Liver (tissue), 9 donors: Measurements from ENCODE around the gene PIK3R6. TPM values are rescaled to one million over a fixed set of nuclear protein-coding genes. Genes with fewer than 3 reads are reported as not detected.

Experiments
- DNase-seq: peaks from one replicate; pipeline ENCODE4 v3.0.0-alpha.2; 2017; ENCODE audit warnings: low spot score
- H3K27ac ChIP-seq, 2 donors: one replicate each; pipeline ENCODE4 v1.7.0; 2013; ENCODE audit warnings: inconsistent platforms in 2 of 2, low read length in 2 of 2, control low read depth in 1 of 2, low read depth in 1 of 2, mild to moderate bottlenecking in 1 of 2
- H3K27me3 ChIP-seq, 4 donors: one replicate each; pipeline versions ENCODE4 v1.6.1 to v1.7.0; 2013; ENCODE audit warnings: low read length in 3 of 4, inconsistent platforms in 1 of 4, mild to moderate bottlenecking in 1 of 4, moderate library complexity in 1 of 4; ENCODE audit not compliant: control insufficient read depth in 4 of 4, insufficient read depth in 4 of 4
- H3K36me3 ChIP-seq, 4 donors: one replicate each; pipeline versions ENCODE4 v1.6.1 to v1.7.0; 2013; ENCODE audit warnings: low read length in 3 of 4, mild to moderate bottlenecking in 3 of 4, low read depth in 1 of 4, moderate library complexity in 1 of 4; ENCODE audit not compliant: control insufficient read depth in 4 of 4, insufficient read depth in 3 of 4
- H3K4me1 ChIP-seq, 4 donors: one replicate each; pipeline versions ENCODE4 v1.6.1 to v1.7.0; 2013; ENCODE audit warnings: low read length in 3 of 4, mild to moderate bottlenecking in 3 of 4, moderate library complexity in 1 of 4; ENCODE audit not compliant: control insufficient read depth in 4 of 4, insufficient read depth in 4 of 4
- H3K4me3 ChIP-seq, 3 donors: one replicate each; pipeline versions ENCODE4 v1.6.1 to v1.7.0; 2013; ENCODE audit warnings: low read length in 3 of 3, control low read depth in 1 of 3, low read depth in 1 of 3, mild to moderate bottlenecking in 1 of 3
- H3K9ac ChIP-seq, 2 donors: one replicate each; pipeline ENCODE4 v1.7.0; 2013; ENCODE audit warnings: low read length in 2 of 2, mild to moderate bottlenecking in 2 of 2, moderate library complexity in 2 of 2, control low read depth in 1 of 2, low read depth in 1 of 2
- H3K9me3 ChIP-seq, 4 donors: one replicate each; pipeline versions ENCODE4 v1.6.1 to v1.7.0; 2013; ENCODE audit warnings: low read length in 3 of 4; ENCODE audit not compliant: control insufficient read depth in 4 of 4
- EGR1 ChIP-seq, 2 donors: IDR thresholded peaks; 2 replicates each; pipeline ENCODE4 v1.6.1; 2016 to 2018; ENCODE audit warnings: antibody characterized with exemption in 2 of 2, low read depth in 2 of 2
- FOXA1 ChIP-seq: IDR thresholded peaks from 2 replicates; pipeline ENCODE4 v1.6.1; 2016; ENCODE audit warnings: antibody characterized with exemption
- FOXA2 ChIP-seq: IDR thresholded peaks from 2 replicates; pipeline ENCODE4 v1.6.1; 2016; ENCODE audit warnings: antibody characterized with exemption
- HNF4A ChIP-seq, 2 donors: conservative IDR thresholded peaks; 2 replicates each; pipeline ENCODE4 v1.6.1; 2016; ENCODE audit warnings: antibody characterized with exemption in 2 of 2, mild to moderate bottlenecking in 2 of 2
- HNF4G ChIP-seq: IDR thresholded peaks from 2 replicates; pipeline ENCODE4 v1.6.1; 2016; ENCODE audit warnings: antibody characterized with exemption
- JUND ChIP-seq, 2 donors: IDR thresholded peaks; 2 replicates each; pipeline ENCODE4 v1.6.1; 2016; ENCODE audit warnings: antibody characterized with exemption in 2 of 2
- NR2F2 ChIP-seq: IDR thresholded peaks from 2 replicates; pipeline ENCODE4 v1.6.1; 2016; ENCODE audit warnings: antibody characterized with exemption
- RAD21 ChIP-seq, 2 donors: IDR thresholded peaks; 2 replicates each; pipeline ENCODE4 v1.6.1; 2016; ENCODE audit warnings: antibody characterized with exemption in 2 of 2, mild to moderate bottlenecking in 2 of 2
- RXRA ChIP-seq, 2 donors: IDR thresholded peaks; 2 replicates each; pipeline ENCODE4 v1.6.1; 2017 to 2018; ENCODE audit warnings: antibody characterized with exemption in 2 of 2, mild to moderate bottlenecking in 1 of 2
- SP1 ChIP-seq: IDR thresholded peaks from 2 replicates; pipeline ENCODE4 v1.6.1; 2018; ENCODE audit warnings: antibody characterized with exemption, mild to moderate bottlenecking
- TAF1 ChIP-seq: conservative IDR thresholded peaks from 2 replicates; pipeline ENCODE4 v1.6.1; 2016; ENCODE audit warnings: antibody characterized with exemption, mild to moderate bottlenecking
- YY1 ChIP-seq: IDR thresholded peaks from 2 replicates; pipeline ENCODE4 v1.6.1; 2016; ENCODE audit warnings: antibody characterized with exemption, mild to moderate bottlenecking
- WGBS: extraction: QIAGEN DNeasy Blood & Tissue Kit; methylation state at CpG from one replicate; pipeline ENCODE4 v1.1.7; 2013; 5-methylcytosine and 5-hydroxymethylcytosine counted together
- polyA plus RNA-seq, 2 donors: library from polyadenylated mRNA; stranded (reverse) in 1 of 2; unstranded in 1 of 2; fragments of 200-250 nt in 1 of 2; fragments of >200 nt in 1 of 2; fragmentation: Nextera tagmentation in 1 of 2; extraction: Ambion mirVana in 1 of 2; gene quantifications; one replicate each; pipeline versions ENCODE4 v1.2.1 to v1.2.3, GENCODE V29; 2013 to 2015
- total RNA-seq, 2 donors: library from RNA; depleted of rRNA; stranded (reverse); fragments of >200 nt; gene quantifications; one replicate each; pipeline ENCODE4 v1.2.3, GENCODE V29; 2014
- TF ChIP-seq, protein P1 (sequence below): IDR thresholded peaks from 2 replicates; pipeline ENCODE4 v1.6.1; 2016; ENCODE audit warnings: antibody characterized with exemption
- TF ChIP-seq, protein P2 (sequence below): IDR thresholded peaks from 2 replicates; pipeline ENCODE4 v1.6.1; 2016; ENCODE audit warnings: antibody characterized with exemption, mild to moderate bottlenecking
- TF ChIP-seq, protein P3 (sequence below): IDR thresholded peaks from 2 replicates; pipeline ENCODE4 v1.6.1; 2016; ENCODE audit warnings: antibody characterized with exemption
- TF ChIP-seq, protein P4 (sequence below): IDR thresholded peaks from 2 replicates; pipeline ENCODE4 v1.6.1; 2016; ENCODE audit warnings: antibody characterized with exemption
- TF ChIP-seq, protein P5 (sequence below): fragments of 150-350 bp; IDR thresholded peaks from 2 replicates; pipeline ENCODE4 v1.5.1; 2017; ENCODE audit warnings: improper control_type of control experiment, low read depth, low read length; ENCODE audit not compliant: missing input control
- donor health status: healthy.
- donor health status: healthy.
- donor health status: healthy.
- donor health status: healthy.
- donor health status: healthy.

PIK3R6 gene
- total and polyA plus RNA-seq, 4 donors: 0.15 to 0.37 (median 0.18) TPM

DNA sequence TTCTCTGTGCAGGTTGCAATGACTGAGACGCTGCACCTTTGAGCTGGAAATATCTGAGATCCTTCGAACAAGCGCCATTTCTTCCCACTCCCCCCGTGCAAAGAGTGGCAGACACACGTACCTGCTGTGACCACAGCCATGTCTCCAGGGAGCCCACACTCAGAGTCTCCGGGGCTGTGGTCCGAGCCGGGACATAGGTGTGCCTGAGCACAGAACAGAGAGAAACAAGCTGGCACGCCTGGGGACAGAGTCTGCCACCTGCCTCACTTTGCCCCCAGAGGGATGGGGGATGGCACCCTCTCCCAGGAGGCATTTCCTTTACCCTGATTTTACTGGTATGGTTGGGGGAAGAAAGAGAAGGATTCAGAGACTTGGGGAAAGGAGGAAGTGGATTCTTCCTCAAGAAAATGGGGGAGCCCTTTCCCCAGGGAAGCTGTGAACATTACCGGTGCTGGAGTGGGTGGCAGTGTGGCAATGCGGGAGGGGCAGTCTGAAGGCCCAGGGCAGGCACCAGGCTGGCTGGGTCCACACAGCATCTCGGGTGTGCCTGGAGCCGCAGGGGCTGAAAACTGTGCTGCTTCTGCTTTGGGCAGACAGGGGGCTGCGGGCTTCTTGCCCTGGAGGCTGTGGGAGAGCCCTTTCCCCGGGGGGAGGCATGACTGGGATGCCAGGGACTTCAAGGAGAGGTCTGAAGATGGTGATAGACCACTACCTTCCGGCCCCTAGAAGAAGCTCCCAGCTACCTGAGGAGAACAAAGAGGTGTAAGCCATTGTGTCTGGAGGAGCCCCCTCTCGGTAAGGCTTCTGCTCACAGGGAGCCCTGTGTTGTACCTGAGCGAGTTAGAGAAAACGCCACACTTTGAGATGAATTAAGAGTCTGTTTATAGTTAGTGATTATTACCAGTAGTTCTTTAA is 6.6 kb upstream of the PIK3R6 start:
- 44% methylated on average over 19 of the region's 19 CpGs for WGBS
- no peak for DNase-seq

More for the DNA sequence above, 6.6 kb upstream of the PIK3R6 start:
- Histone ChIP-seq H3K9ac (no peak overlapping the region), H3K4me1 (no peaks in the 10 kb centered on the region), H3K9me3 (peaks cover 0 to 2% (median 0%) of the 10 kb centered on the region in 4 donors), H3K4me3 (no peak overlapping the region), H3K36me3 (peaks cover 0 to 5% (median 0%) of the 10 kb centered on the region in 4 donors), H3K27me3 (peaks cover 0 to 5% (median 0%) of the 10 kb centered on the region in 4 donors), H3K27ac (no peak overlapping the region)
- TF ChIP-seq, protein P1, sequence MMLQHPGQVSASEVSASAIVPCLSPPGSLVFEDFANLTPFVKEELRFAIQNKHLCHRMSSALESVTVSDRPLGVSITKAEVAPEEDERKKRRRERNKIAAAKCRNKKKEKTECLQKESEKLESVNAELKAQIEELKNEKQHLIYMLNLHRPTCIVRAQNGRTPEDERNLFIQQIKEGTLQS: no peak
- TF ChIP-seq RAD21 (IDR thresholded peaks at IDR 0.05): no peak
- TF ChIP-seq RXRA (IDR thresholded peaks at IDR 0.05): no peak
- TF ChIP-seq, protein P2, sequence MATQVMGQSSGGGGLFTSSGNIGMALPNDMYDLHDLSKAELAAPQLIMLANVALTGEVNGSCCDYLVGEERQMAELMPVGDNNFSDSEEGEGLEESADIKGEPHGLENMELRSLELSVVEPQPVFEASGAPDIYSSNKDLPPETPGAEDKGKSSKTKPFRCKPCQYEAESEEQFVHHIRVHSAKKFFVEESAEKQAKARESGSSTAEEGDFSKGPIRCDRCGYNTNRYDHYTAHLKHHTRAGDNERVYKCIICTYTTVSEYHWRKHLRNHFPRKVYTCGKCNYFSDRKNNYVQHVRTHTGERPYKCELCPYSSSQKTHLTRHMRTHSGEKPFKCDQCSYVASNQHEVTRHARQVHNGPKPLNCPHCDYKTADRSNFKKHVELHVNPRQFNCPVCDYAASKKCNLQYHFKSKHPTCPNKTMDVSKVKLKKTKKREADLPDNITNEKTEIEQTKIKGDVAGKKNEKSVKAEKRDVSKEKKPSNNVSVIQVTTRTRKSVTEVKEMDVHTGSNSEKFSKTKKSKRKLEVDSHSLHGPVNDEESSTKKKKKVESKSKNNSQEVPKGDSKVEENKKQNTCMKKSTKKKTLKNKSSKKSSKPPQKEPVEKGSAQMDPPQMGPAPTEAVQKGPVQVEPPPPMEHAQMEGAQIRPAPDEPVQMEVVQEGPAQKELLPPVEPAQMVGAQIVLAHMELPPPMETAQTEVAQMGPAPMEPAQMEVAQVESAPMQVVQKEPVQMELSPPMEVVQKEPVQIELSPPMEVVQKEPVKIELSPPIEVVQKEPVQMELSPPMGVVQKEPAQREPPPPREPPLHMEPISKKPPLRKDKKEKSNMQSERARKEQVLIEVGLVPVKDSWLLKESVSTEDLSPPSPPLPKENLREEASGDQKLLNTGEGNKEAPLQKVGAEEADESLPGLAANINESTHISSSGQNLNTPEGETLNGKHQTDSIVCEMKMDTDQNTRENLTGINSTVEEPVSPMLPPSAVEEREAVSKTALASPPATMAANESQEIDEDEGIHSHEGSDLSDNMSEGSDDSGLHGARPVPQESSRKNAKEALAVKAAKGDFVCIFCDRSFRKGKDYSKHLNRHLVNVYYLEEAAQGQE: no peak
- TF ChIP-seq, protein P3, sequence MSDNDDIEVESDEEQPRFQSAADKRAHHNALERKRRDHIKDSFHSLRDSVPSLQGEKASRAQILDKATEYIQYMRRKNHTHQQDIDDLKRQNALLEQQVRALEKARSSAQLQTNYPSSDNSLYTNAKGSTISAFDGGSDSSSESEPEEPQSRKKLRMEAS: no peak
- no peak for TF ChIP-seq EGR1 (IDR thresholded peaks at IDR 0.05; ENCODE audit: low read depth in 2 of 2)
- TF ChIP-seq TAF1: no peak
- TF ChIP-seq, protein P4, sequence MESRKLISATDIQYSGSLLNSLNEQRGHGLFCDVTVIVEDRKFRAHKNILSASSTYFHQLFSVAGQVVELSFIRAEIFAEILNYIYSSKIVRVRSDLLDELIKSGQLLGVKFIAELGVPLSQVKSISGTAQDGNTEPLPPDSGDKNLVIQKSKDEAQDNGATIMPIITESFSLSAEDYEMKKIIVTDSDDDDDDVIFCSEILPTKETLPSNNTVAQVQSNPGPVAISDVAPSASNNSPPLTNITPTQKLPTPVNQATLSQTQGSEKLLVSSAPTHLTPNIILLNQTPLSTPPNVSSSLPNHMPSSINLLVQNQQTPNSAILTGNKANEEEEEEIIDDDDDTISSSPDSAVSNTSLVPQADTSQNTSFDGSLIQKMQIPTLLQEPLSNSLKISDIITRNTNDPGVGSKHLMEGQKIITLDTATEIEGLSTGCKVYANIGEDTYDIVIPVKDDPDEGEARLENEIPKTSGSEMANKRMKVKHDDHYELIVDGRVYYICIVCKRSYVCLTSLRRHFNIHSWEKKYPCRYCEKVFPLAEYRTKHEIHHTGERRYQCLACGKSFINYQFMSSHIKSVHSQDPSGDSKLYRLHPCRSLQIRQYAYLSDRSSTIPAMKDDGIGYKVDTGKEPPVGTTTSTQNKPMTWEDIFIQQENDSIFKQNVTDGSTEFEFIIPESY: no peak
- TF ChIP-seq FOXA2: no peak
- TF ChIP-seq, protein P5, sequence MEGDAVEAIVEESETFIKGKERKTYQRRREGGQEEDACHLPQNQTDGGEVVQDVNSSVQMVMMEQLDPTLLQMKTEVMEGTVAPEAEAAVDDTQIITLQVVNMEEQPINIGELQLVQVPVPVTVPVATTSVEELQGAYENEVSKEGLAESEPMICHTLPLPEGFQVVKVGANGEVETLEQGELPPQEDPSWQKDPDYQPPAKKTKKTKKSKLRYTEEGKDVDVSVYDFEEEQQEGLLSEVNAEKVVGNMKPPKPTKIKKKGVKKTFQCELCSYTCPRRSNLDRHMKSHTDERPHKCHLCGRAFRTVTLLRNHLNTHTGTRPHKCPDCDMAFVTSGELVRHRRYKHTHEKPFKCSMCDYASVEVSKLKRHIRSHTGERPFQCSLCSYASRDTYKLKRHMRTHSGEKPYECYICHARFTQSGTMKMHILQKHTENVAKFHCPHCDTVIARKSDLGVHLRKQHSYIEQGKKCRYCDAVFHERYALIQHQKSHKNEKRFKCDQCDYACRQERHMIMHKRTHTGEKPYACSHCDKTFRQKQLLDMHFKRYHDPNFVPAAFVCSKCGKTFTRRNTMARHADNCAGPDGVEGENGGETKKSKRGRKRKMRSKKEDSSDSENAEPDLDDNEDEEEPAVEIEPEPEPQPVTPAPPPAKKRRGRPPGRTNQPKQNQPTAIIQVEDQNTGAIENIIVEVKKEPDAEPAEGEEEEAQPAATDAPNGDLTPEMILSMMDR: no peak
- TF ChIP-seq YY1: no peak
- TF ChIP-seq HNF4A (conservative IDR thresholded peaks at IDR 0.05): no peak
- TF ChIP-seq FOXA1: no peak
- TF ChIP-seq NR2F2: no peak
- TF ChIP-seq SP1: no peak
- TF ChIP-seq HNF4G: no peak
- TF ChIP-seq JUND (IDR thresholded peaks at IDR 0.05): no peak
